SK-N-SH treated with all-trans-retinoic acid at 6 μM for 48 hours (cell line): ENCODE measurements around the gene ADAMTS2.

ENCODE experiments used
- ARNTL ChIP-seq: fragments of 450-650 bp; formaldehyde crosslinking; IDR thresholded peaks from 2 replicates; pipeline ENCODE4 v1.5.0; 2020; ENCODE audit warnings: low read depth, mild to moderate bottlenecking, moderate library complexity, borderline replicate concordance
- CREB5 ChIP-seq: fragments of 250-450 bp; sonication (Bioruptor Pico); IDR thresholded peaks from 2 replicates; pipeline ENCODE4 v1.5.1; 2020; ENCODE audit warnings: low read depth, mild to moderate bottlenecking, moderate library complexity
- CSDC2 ChIP-seq: fragments of 250-450 bp; sonication (Bioruptor Pico); IDR thresholded peaks from 2 replicates; pipeline ENCODE4 v1.5.0; 2020; ENCODE audit warnings: mild to moderate bottlenecking, moderate library complexity
- ISL1 ChIP-seq: fragments of 250-450 bp; sonication (Bioruptor Pico); IDR thresholded peaks from 2 replicates; pipeline ENCODE4 v2.1.2; 2022; ENCODE audit warnings: mild to moderate bottlenecking, moderate library complexity
- PPARA ChIP-seq: fragments of 250-450 bp; sonication (Bioruptor Pico); IDR thresholded peaks from 2 replicates; pipeline ENCODE4 v1.5.0; 2020; ENCODE audit warnings: mild to moderate bottlenecking, borderline replicate concordance
- RARB ChIP-seq: fragments of 250-450 bp; sonication (Bioruptor Pico); IDR thresholded peaks from 2 replicates; pipeline ENCODE4 v1.8.0; 2021; ENCODE audit warnings: mild to moderate bottlenecking, moderate library complexity
- SNAI2 ChIP-seq: fragments of 250-450 bp; sonication (Bioruptor Pico); IDR thresholded peaks from 2 replicates; pipeline ENCODE4 v1.5.0; 2020; ENCODE audit warnings: mild to moderate bottlenecking, moderate library complexity
- TOX ChIP-seq: fragments of 250-450 bp; sonication (Bioruptor Pico); IDR thresholded peaks from 2 replicates; pipeline ENCODE4 v1.8.0; 2021; ENCODE audit warnings: mild to moderate bottlenecking, moderate library complexity, borderline replicate concordance
- TSHZ2 ChIP-seq: fragments of 250-450 bp; sonication (Bioruptor Pico); IDR thresholded peaks from 2 replicates; pipeline ENCODE4 v1.5.0; 2020; ENCODE audit warnings: mild to moderate bottlenecking, moderate library complexity
- ZC3H10 ChIP-seq: fragments of 250-450 bp; sonication (Bioruptor Pico); IDR thresholded peaks from 2 replicates; pipeline ENCODE4 v1.5.1; 2021; ENCODE audit warnings: mild to moderate bottlenecking, moderate library complexity
- ZNF8 ChIP-seq: fragments of 450-650 bp; formaldehyde crosslinking; IDR thresholded peaks from 2 replicates; pipeline ENCODE4 v1.5.0; 2020; ENCODE audit warnings: mild to moderate bottlenecking, moderate library complexity

GRCh38 chr5:179229331-179229831 is 115.9 kb downstream of the ADAMTS2 start:
- TF ChIP-seq PPARA (CRISPR knock-in tag) (no peak), ISL1 (CRISPR knock-in tag) (no peak), CREB5 (CRISPR knock-in tag) (no peak), RARB (no peak), SNAI2 (CRISPR knock-in tag) (no peak), ZNF8 (CRISPR knock-in tag) (no peak), ZC3H10 (no peak), ARNTL (CRISPR knock-in tag) (no peak), CSDC2 (CRISPR knock-in tag) (no peak), TSHZ2 (CRISPR knock-in tag) (no peak), TOX (CRISPR knock-in tag) (no peak)
